Liver (tissue), 9 donors: ENCODE results near the gene HBP1. TPM values are rescaled to one million over a fixed set of nuclear protein-coding genes. Genes with fewer than 3 reads are reported as not detected.
A peak's percentile ranks its signal among the peaks of the same experiment; 100 is the strongest.

Experiments
- DNase-seq: peaks from one replicate; pipeline ENCODE4 v3.0.0-alpha.2; 2017; ENCODE audit warnings: low spot score
- H3K27ac ChIP-seq, 2 donors: one replicate each; pipeline ENCODE4 v1.7.0; 2013; ENCODE audit warnings: inconsistent platforms in 2 of 2, low read length in 2 of 2, control low read depth in 1 of 2, low read depth in 1 of 2, mild to moderate bottlenecking in 1 of 2
- H3K27me3 ChIP-seq, 4 donors: one replicate each; pipeline versions ENCODE4 v1.6.1 to v1.7.0; 2013; ENCODE audit warnings: low read length in 3 of 4, inconsistent platforms in 1 of 4, mild to moderate bottlenecking in 1 of 4, moderate library complexity in 1 of 4; ENCODE audit not compliant: control insufficient read depth in 4 of 4, insufficient read depth in 4 of 4
- H3K36me3 ChIP-seq, 4 donors: one replicate each; pipeline versions ENCODE4 v1.6.1 to v1.7.0; 2013; ENCODE audit warnings: low read length in 3 of 4, mild to moderate bottlenecking in 3 of 4, low read depth in 1 of 4, moderate library complexity in 1 of 4; ENCODE audit not compliant: control insufficient read depth in 4 of 4, insufficient read depth in 3 of 4
- H3K4me1 ChIP-seq, 4 donors: one replicate each; pipeline versions ENCODE4 v1.6.1 to v1.7.0; 2013; ENCODE audit warnings: low read length in 3 of 4, mild to moderate bottlenecking in 3 of 4, moderate library complexity in 1 of 4; ENCODE audit not compliant: control insufficient read depth in 4 of 4, insufficient read depth in 4 of 4
- H3K4me3 ChIP-seq, 3 donors: one replicate each; pipeline versions ENCODE4 v1.6.1 to v1.7.0; 2013; ENCODE audit warnings: low read length in 3 of 3, control low read depth in 1 of 3, low read depth in 1 of 3, mild to moderate bottlenecking in 1 of 3
- H3K9ac ChIP-seq, 2 donors: one replicate each; pipeline ENCODE4 v1.7.0; 2013; ENCODE audit warnings: low read length in 2 of 2, mild to moderate bottlenecking in 2 of 2, moderate library complexity in 2 of 2, control low read depth in 1 of 2, low read depth in 1 of 2
- H3K9me3 ChIP-seq, 4 donors: one replicate each; pipeline versions ENCODE4 v1.6.1 to v1.7.0; 2013; ENCODE audit warnings: low read length in 3 of 4; ENCODE audit not compliant: control insufficient read depth in 4 of 4
- ATF3 ChIP-seq: IDR thresholded peaks from 2 replicates; pipeline ENCODE4 v1.6.1; 2016; ENCODE audit warnings: antibody characterized with exemption
- CTCF ChIP-seq: fragments of 150-350 bp; IDR thresholded peaks from 2 replicates; pipeline ENCODE4 v1.5.1; 2017; ENCODE audit warnings: improper control_type of control experiment, low read depth, low read length; ENCODE audit not compliant: missing input control
- EGR1 ChIP-seq, 2 donors: IDR thresholded peaks; 2 replicates each; pipeline ENCODE4 v1.6.1; 2016 to 2018; ENCODE audit warnings: antibody characterized with exemption in 2 of 2, low read depth in 2 of 2
- FOXA1 ChIP-seq: IDR thresholded peaks from 2 replicates; pipeline ENCODE4 v1.6.1; 2016; ENCODE audit warnings: antibody characterized with exemption
- FOXA2 ChIP-seq: IDR thresholded peaks from 2 replicates; pipeline ENCODE4 v1.6.1; 2016; ENCODE audit warnings: antibody characterized with exemption
- GABPA ChIP-seq, 2 donors: IDR thresholded peaks in 1 of 2; conservative IDR thresholded peaks in 1 of 2; 2 replicates each; pipeline ENCODE4 v1.6.1; 2016; ENCODE audit warnings: antibody characterized with exemption in 2 of 2, mild to moderate bottlenecking in 1 of 2, moderate library complexity in 1 of 2
- HNF4A ChIP-seq, 2 donors: conservative IDR thresholded peaks; 2 replicates each; pipeline ENCODE4 v1.6.1; 2016; ENCODE audit warnings: antibody characterized with exemption in 2 of 2, mild to moderate bottlenecking in 2 of 2
- HNF4G ChIP-seq: IDR thresholded peaks from 2 replicates; pipeline ENCODE4 v1.6.1; 2016; ENCODE audit warnings: antibody characterized with exemption
- JUND ChIP-seq, 2 donors: IDR thresholded peaks; 2 replicates each; pipeline ENCODE4 v1.6.1; 2016; ENCODE audit warnings: antibody characterized with exemption in 2 of 2
- MAX ChIP-seq: IDR thresholded peaks from 2 replicates; pipeline ENCODE4 v1.6.1; 2016; ENCODE audit warnings: antibody characterized with exemption
- NR2F2 ChIP-seq: IDR thresholded peaks from 2 replicates; pipeline ENCODE4 v1.6.1; 2016; ENCODE audit warnings: antibody characterized with exemption
- RAD21 ChIP-seq, 2 donors: IDR thresholded peaks; 2 replicates each; pipeline ENCODE4 v1.6.1; 2016; ENCODE audit warnings: antibody characterized with exemption in 2 of 2, mild to moderate bottlenecking in 2 of 2
- REST ChIP-seq: IDR thresholded peaks from 2 replicates; pipeline ENCODE4 v1.6.1; 2016; ENCODE audit warnings: antibody characterized with exemption, mild to moderate bottlenecking
- RXRA ChIP-seq, 2 donors: IDR thresholded peaks; 2 replicates each; pipeline ENCODE4 v1.6.1; 2017 to 2018; ENCODE audit warnings: antibody characterized with exemption in 2 of 2, mild to moderate bottlenecking in 1 of 2
- SP1 ChIP-seq: IDR thresholded peaks from 2 replicates; pipeline ENCODE4 v1.6.1; 2018; ENCODE audit warnings: antibody characterized with exemption, mild to moderate bottlenecking
- TAF1 ChIP-seq: conservative IDR thresholded peaks from 2 replicates; pipeline ENCODE4 v1.6.1; 2016; ENCODE audit warnings: antibody characterized with exemption, mild to moderate bottlenecking
- YY1 ChIP-seq: IDR thresholded peaks from 2 replicates; pipeline ENCODE4 v1.6.1; 2016; ENCODE audit warnings: antibody characterized with exemption, mild to moderate bottlenecking
- ZBTB33 ChIP-seq: IDR thresholded peaks from 2 replicates; pipeline ENCODE4 v1.6.1; 2016; ENCODE audit warnings: antibody characterized with exemption
- WGBS: extraction: QIAGEN DNeasy Blood & Tissue Kit; methylation state at CpG from one replicate; pipeline ENCODE4 v1.1.7; 2013; 5-methylcytosine and 5-hydroxymethylcytosine counted together
- polyA plus RNA-seq, 2 donors: library from polyadenylated mRNA; stranded (reverse) in 1 of 2; unstranded in 1 of 2; fragments of 200-250 nt in 1 of 2; fragments of >200 nt in 1 of 2; fragmentation: Nextera tagmentation in 1 of 2; extraction: Ambion mirVana in 1 of 2; gene quantifications; one replicate each; pipeline versions ENCODE4 v1.2.1 to v1.2.3, GENCODE V29; 2013 to 2015
- total RNA-seq, 2 donors: library from RNA; depleted of rRNA; stranded (reverse); fragments of >200 nt; gene quantifications; one replicate each; pipeline ENCODE4 v1.2.3, GENCODE V29; 2014
- donor health status: healthy.
- donor health status: healthy.
- donor health status: healthy.
- donor health status: healthy.
- donor health status: healthy.

The HBP1 gene
- total and polyA plus RNA-seq, 4 donors: 24.6 to 67.9 (median 48.1) TPM

GRCh38 chr7:107150375-107151073 is 18.3 kb upstream of the HBP1 start:
- peak; percentile 84 for DNase-seq
- Histone ChIP-seq H3K4me1 (peaks cover 0 to 3% (median under 1%) of the 10 kb centered on the region in 4 donors), H3K27ac (no peak overlapping the region), H3K36me3 (no peaks in the 10 kb centered on the region), H3K4me3 (no peak overlapping the region), H3K9ac (no peak overlapping the region), H3K9me3 (no peaks in the 10 kb centered on the region), H3K27me3 (no peaks in the 10 kb centered on the region)
- WGBS: 25% methylated on average over 4 of the region's 4 CpGs
- TF ChIP-seq TAF1 (no peak), RAD21 (IDR thresholded peaks at IDR 0.05) (peak; percentile 76 to 81), CTCF (peak; percentile 61), MAX (no peak), FOXA2 (no peak)

- 88% methylated on average over 7 of the region's 7 CpGs for WGBS
- no peaks in the 10 kb centered on the region for H3K36me3 ChIP-seq
- H3K4me1 ChIP-seq: peaks cover 0 to 3% (median under 1%) of the 10 kb centered on the region in 4 donors
- H3K9me3 ChIP-seq: no peaks in the 10 kb centered on the region
- H3K27me3 ChIP-seq: no peaks in the 10 kb centered on the region
- no peak overlapping the region for H3K27ac ChIP-seq
- no peak for DNase-seq
- TF ChIP-seq SP1 (no peak), RAD21 (IDR thresholded peaks at IDR 0.05) (no peak), FOXA1 (no peak), FOXA2 (no peak), NR2F2 (no peak), HNF4A (conservative IDR thresholded peaks at IDR 0.05) (no peak), ZBTB33 (no peak), CTCF (no peak), HNF4G (no peak), REST (no peak), GABPA (IDR thresholded peaks at IDR 0.05 in 1 of 2, conservative IDR thresholded peaks at IDR 0.05 in 1 of 2) (no peak), YY1 (no peak), ATF3 (no peak), RXRA (IDR thresholded peaks at IDR 0.05) (no peak), MAX (no peak), JUND (IDR thresholded peaks at IDR 0.05) (no peak), EGR1 (IDR thresholded peaks at IDR 0.05; ENCODE audit: low read depth in 2 of 2) (no peak)
- no peak overlapping the region for H3K9ac ChIP-seq
- no peak overlapping the region for H3K4me3 ChIP-seq
Observed at GRCh38 chr7:107151538-107151937, 17.3 kb upstream of the HBP1 start.
